Hematopoietic multipotent progenitor cell treated with erythropoietin and hydrocortisone succinate and interleukin-3 and kit ligand, for 15 days (in vitro differentiated cells): ENCODE measurements around the gene RNASE1.
A peak's percentile ranks its signal among the peaks of the same experiment; 100 is the strongest.

Experiments used
- DNase-seq: peaks from one replicate; pipeline ENCODE4 v3.0.0-alpha.2; 2015; ENCODE audit warnings: low spot score

The RNASE1 gene

GRCh38 chr14:20807304-20808161 lies 4.9 kb upstream of the RNASE1 start:
- no peak for DNase-seq

- no peak for DNase-seq
Observed at GRCh38 chr14:20805485-20805884, 2.8 kb upstream of the RNASE1 start.

- DNase-seq = peak; percentile 20
Observed at GRCh38 chr14:20803223-20803622, 579 bp upstream of the RNASE1 start.

- DNase-seq = no peak
Observed at GRCh38 chr14:20801726-20802125, 918 bp downstream of the RNASE1 start.

- peak; percentile 72 for DNase-seq
Observed at GRCh38 chr14:20799892-20800544, 2.6 kb downstream of the RNASE1 start.

- peak; percentile 88 for DNase-seq
Observed at GRCh38 chr14:20799456-20799891, 3.2 kb downstream of the RNASE1 start.

- no peak for DNase-seq
Observed at GRCh38 chr14:20798932-20799331, 3.7 kb downstream of the RNASE1 start.

- no peak for DNase-seq
Observed at GRCh38 chr14:20798318-20798717, 4.3 kb downstream of the RNASE1 start.

GRCh38 chr14:20797164-20797563 lies 5.5 kb downstream of the RNASE1 start:
- DNase-seq = peak; percentile 17

GRCh38 chr14:20794644-20795369 lies 7.8 kb downstream of the RNASE1 start:
- no peak for DNase-seq

GRCh38 chr14:20792556-20792955 lies 10.1 kb downstream of the RNASE1 start:
- no peak for DNase-seq

- no peak for DNase-seq
Observed at GRCh38 chr14:20791597-20791996, 11.0 kb downstream of the RNASE1 start.

- no peak for DNase-seq
Observed at GRCh38 chr14:20791187-20791586, 11.5 kb downstream of the RNASE1 start.

- DNase-seq = no peak
Observed at GRCh38 chr14:20790464-20791116, 12.1 kb downstream of the RNASE1 start.

GRCh38 chr14:20789230-20789813 lies 13.3 kb downstream of the RNASE1 start:
- DNase-seq = no peak

- no peak for DNase-seq
Observed at GRCh38 chr14:20787025-20787424, 15.6 kb downstream of the RNASE1 start.

GRCh38 chr14:20782280-20782890 lies 20.3 kb downstream of the RNASE1 start:
- no peak for DNase-seq

GRCh38 chr14:20781803-20782202 lies 20.8 kb downstream of the RNASE1 start:
- no peak for DNase-seq

GRCh38 chr14:20775901-20776300 lies 26.7 kb downstream of the RNASE1 start:
- no peak for DNase-seq

- no peak for DNase-seq
Observed at GRCh38 chr14:20775043-20775442, 27.6 kb downstream of the RNASE1 start.

GRCh38 chr14:20774258-20774824 lies 28.3 kb downstream of the RNASE1 start:
- no peak for DNase-seq
